Measurements from ENCODE around the gene POLR2J.
"Not testable (repeated sequence)": the region's sequence is repeated elsewhere in the genome, so short reads cannot be mapped to it uniquely, and the experiment has no call there.

Gene POLR2J

GRCh38 chr7:102494473-102495149, 15.9 kb upstream of the POLR2J start:
- DNase-seq (ENCODE audit: low read depth) = not testable (repeated sequence)

DNA sequence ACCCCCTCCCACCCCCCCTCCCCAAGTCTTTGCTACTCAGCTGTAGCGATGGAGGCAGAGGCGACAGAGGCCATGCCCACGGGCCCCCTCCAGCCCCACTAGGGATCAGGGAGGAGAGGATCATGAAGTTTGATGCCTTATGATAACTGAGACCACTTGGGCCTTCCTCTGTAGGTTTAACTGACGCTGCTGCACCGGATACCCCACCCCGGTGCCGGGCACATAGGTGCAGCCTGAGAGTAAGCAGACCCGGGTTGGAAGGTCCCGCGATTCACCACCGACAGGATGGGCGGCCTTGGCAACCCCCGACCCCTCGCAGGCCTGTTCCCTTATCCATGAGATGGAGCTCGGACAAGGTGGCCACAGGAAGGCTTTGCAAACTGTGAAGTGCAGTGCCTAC, 15.3 kb upstream of the POLR2J start:
- not testable (repeated sequence) for DNase-seq (ENCODE audit: low read depth)

GRCh38 chr7:102493220-102493935, 14.7 kb upstream of the POLR2J start:
- DNase-seq (ENCODE audit: low read depth) = not testable (repeated sequence)

DNA sequence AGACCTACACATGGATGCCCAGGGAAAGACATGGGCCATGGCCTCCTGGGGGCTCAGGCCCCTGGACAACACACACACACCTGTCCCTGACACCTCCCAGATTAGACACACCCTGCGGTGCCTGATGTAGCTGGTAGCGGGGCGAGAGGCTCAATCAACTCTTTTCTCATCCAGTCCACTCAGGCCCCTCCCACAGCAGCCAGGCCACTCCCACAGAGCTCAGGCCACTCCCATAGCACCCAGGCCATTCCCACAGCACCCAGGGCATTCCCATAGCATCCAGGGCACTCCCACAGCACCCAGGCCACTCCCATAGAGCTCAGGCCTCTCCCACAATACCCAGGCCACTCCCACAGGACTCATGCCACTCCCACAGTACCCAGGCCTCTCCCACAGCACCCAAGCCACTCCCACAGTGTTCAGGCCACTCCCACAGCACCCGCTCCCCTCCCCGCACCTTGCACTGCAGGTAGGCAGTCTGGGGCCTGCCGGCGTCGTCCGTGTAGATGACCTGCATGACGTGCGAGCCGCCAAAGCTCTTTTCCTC, 11.9 kb upstream of the POLR2J start:
- DNase-seq (ENCODE audit: low read depth) = not testable (repeated sequence)

DNA sequence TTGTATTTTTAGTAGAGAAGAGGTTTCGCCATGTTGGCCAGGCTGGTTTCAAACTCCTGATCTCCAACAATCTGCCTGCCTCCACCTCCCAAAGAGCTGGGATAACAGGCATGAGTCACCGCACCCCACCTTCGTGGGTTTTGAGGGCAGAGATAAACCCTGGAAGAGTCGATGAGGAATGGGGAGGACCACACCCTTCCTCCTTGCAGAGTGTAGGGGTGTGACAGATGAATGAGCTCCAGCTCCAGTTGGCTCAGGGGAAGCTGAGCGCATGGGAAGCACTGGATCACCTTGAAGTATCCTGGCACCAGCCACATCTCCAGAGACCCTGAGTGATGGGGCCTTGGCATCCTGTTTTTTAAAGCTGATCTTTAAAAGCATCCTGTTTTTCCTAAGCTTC, 5.6 kb upstream of the POLR2J start:
- not testable (repeated sequence) for DNase-seq (ENCODE audit: low read depth)

- not testable (repeated sequence) for DNase-seq (ENCODE audit: low read depth)
These were observed 3.2 kb upstream of the POLR2J start for GRCh38 chr7:102481962-102482361.

DNA sequence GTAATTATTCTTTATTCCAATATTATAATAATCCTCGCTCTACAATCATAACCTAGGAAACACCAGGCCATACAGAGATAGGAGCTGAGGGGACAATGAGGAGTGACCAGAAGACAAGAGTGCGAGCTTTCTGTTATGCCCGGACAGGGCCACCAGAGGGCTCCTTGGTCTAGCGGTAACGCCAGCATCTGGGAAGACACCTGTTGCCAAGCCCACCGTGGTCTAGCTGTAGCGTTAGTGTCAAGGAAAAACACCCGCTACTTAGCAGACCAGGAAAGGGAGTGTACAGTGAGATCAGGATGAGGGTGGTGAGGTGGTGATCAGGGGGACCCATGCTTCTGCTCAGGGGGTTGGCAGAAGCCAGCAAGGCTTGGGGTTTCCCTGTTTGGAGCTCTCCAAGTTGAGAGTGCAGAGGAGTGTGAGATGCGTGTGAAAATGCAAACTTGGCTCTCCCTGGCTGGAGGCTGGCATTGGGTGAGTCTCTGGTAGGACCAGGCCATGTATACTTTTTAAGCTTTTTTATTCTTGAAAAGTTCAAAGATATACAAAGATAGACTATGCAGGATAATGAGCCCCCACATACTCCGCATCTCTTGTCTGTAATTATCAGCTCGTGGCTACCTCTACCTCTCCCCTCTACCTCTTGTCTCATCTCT, 1.4 kb upstream of the POLR2J start:
- not testable (repeated sequence) for DNase-seq (ENCODE audit: low read depth)

DNA sequence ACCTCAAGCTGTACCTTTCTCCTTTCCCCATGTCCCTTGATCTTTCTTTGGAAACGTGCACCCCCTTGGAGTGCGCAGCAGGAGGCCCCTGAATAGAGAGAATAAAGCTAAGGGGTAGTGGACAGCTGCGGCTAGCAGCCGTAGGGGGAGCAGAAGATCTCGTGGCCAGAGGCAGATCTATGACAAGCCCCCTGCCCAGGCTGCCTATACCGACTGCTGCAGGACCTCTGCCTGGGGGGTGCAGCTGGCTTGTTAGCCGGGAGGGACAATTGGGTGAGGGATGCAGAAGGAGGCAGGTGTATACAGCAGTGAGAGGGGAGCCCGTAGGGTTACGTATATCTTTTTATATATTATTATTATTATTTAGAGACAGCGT, 475 bp upstream of the POLR2J start:
- not testable (repeated sequence) for DNase-seq (ENCODE audit: low read depth)

GRCh38 chr7:102474736-102475435, 3.8 kb downstream of the POLR2J start:
- not testable (repeated sequence) for DNase-seq (ENCODE audit: low read depth)

DNA sequence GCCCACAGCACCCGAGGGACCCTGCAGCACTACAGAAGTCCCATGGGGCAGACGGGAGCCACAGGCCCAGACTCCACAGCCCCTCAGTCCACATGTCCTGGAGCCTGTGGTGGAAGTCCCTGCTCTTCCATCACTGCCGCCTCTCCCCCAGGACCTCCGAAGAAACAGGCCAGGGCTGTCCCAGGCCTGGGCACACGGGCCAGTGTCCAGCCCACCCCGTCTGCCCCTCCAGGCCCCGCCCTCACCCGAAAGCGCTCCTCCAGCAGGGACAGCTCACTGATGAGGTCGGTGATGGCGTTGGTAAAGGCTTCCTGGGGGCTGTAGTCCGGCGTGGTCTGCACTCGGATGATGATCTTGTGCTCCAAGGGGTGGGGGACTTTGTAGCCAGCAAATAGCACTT, 4.6 kb downstream of the POLR2J start:
- DNase-seq (ENCODE audit: low read depth) = not testable (repeated sequence)

- DNase-seq (ENCODE audit: low read depth) = no peak
These were observed 5.3 kb downstream of the POLR2J start for GRCh38 chr7:102473271-102473991.

DNA sequence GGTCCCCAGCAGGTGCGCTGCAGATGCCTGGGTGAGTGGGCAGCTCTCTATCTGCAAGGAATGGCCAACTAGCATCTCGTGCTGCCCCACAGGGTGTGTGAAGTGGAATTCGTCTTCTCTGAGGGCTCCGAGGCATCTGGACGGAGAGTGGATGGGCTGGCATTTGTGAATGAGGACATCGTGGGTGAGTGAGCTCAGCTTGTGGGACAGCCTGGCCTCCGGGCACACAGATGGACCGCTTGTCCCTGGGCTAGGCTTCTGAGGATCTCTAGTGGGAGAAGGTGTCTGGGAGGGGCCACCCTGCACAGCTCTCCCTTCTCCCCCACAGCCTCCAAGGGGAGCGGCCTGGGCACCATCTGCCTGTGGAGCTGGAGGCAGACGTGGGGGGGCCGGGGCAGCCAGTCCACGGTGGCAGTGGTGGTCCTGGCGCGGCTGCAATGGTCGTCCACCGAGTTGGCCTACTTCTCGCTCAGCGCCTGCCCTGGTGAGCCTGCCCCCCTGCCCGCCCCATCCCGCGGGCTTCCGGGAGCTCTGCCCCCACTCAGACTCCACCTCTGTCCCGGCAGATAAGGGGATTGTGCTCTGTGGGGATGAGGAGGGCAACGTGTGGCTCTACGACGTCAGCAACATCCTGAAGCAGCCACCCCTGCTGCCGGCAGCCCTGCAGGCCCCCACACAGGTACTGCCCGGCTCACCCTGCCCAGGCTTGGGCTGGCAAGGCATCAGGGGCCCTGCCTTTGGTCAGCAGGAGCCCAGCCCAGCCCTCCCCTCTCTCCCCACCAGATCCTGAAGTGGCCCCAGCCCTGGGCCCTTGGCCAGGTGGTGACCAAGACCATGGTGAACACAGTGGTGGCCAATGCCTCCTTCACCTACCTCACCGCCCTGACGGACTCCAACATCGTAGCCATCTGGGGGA, 6.3 kb downstream of the POLR2J start:
- DNase-seq (ENCODE audit: low read depth) = no peak

DNA sequence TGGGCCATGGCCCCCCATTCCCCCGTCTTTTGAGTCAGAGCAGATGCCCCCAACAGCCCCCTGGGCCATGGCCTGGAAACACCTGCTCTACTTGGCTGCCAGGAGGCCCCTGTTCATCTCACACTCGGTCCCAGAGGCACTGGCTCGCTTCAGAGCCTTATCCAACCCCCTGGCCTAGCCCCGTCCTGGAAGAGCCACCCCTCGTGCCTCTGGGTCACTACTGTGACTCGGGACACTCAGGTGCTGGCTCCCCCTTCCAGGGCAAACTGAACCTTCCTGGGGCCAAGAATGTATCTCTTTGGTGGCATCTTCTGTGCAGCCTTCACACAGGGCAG, 7.0 kb downstream of the POLR2J start:
- DNase-seq (ENCODE audit: low read depth) = no peak

- no peak for DNase-seq (ENCODE audit: low read depth)
These were observed 8.5 kb downstream of the POLR2J start for GRCh38 chr7:102469972-102470825.

GRCh38 chr7:102469351-102469971, 9.3 kb downstream of the POLR2J start:
- DNase-seq (ENCODE audit: low read depth) = no peak

DNA sequence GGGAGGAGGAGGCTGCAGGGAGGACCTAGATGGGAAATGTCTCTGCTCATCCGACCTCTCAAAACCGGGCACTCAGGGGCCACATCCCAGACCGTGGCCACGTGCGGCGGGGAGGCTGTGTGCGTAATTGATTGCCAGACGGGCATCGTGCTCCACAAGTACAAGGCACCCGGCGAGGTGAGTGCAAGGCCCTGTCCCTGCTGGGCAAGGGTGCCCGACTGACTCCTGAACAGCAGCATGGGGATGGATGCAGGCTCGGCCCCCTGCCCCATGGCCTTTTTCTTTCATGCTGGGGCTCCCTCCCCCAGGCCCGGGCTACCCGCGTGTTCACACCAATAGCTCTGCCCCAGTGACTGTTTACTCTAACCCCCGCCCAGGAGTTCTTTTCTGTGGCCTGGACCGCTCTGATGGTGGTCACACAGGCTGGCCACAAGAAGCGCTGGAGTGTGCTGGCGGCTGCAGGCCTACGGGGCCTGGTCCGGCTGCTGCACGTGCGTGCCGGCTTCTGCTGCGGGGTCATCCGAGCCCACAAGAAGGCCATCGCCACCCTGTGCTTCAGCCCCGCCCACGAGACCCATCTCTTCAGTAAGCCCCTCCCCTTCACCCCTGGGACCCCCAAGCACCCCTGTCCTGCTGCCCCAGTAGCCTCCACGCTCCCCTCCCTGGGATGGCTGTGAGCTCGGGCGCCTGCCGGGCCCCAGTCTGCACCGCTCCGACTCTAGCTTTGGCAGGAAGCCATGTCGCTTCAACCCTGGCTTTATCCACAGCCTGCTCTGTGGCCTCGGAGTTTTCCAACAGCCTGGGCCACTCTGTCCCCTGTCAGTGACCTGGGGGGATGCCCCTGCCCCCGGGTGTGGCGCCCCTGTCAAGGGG, 10.0 kb downstream of the POLR2J start:
- no peak for DNase-seq (ENCODE audit: low read depth)

GRCh38 chr7:102467581-102468477, 10.9 kb downstream of the POLR2J start:
- no peak for DNase-seq (ENCODE audit: low read depth)

All from stimulated activated CD8-positive, alpha-beta memory T cell treated with anti-CD3 and anti-CD28 coated beads, Interleukin-4, amount 100 ng/mL, for 24 hours (primary cell).